ENCODE data around the gene ATP2C2.
"Not testable (repeated sequence)": the region's sequence is repeated elsewhere in the genome, so short reads cannot be mapped to it uniquely, and the experiment has no call there.

Gene ATP2C2

DNA sequence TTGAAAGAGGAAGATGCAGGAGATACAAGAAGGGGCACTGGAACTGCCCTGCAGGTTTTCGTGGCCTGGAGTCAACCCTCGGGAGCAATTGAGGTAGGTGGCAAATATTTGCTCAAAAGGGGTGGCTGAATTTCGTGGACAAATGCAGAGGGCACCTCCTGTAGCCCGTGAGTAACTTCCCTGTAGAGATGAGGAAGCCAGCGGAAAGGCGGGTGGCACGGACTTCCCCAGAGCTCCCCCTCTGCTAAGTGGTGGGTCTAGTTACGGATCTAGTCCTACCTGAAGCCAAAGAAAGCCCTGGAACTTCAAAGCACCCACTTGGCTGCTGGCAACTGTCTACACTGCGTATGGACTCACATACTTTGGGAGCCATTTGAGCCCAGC is 1.0 kb upstream of the ATP2C2 start:
- no peak for DNase-seq (ENCODE audit: low read depth)

DNA sequence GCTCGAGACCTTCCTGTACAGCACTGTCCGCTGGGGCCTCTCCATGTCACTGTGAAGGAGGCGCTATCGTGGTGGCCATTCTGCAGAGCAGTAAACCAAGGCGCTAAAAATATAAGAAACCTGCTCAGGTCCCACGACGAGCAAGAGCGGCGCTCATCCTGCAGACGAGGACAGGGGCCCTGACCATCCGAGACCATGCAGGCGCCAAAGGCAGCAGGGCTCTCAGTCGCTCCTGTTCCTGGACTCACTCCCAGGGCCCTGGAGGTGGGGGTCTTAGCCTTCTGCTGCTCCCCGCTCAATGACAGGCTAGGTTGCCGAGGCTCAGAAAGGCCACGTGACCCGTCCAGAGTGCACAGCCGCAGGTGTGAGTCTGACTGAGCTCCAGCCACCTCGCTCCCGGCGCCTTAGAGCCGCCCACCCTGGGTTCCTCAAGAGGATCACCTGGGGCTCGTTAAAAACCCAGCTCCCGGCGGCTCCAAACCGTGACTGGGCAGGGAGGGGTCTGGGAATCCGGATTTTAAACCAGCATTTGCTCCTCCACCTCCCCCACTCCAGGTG is 509 bp upstream of the ATP2C2 start:
- no peak for DNase-seq (ENCODE audit: low read depth)

DNA sequence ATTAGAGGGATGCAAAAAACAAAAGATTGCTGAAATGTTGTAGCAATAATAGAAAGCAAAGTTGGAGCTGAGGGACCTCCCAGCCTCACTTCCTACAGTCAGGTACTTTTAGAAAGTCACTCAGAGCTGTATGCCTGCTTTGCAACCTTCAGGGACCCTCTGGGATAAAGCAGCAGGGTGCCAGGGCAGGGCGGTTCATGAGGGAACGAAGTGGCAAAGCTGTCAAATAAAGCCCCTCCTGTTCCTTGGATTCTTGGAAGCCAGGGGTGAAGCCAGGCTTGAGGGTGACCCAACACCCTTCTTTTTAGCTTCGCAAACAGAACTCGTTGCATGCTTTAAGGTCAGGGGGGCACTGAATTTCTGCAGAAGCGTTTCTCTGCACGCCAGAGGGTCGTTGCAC is 767 bp downstream of the ATP2C2 start:
- DNase-seq (ENCODE audit: low read depth), result no peak

DNA sequence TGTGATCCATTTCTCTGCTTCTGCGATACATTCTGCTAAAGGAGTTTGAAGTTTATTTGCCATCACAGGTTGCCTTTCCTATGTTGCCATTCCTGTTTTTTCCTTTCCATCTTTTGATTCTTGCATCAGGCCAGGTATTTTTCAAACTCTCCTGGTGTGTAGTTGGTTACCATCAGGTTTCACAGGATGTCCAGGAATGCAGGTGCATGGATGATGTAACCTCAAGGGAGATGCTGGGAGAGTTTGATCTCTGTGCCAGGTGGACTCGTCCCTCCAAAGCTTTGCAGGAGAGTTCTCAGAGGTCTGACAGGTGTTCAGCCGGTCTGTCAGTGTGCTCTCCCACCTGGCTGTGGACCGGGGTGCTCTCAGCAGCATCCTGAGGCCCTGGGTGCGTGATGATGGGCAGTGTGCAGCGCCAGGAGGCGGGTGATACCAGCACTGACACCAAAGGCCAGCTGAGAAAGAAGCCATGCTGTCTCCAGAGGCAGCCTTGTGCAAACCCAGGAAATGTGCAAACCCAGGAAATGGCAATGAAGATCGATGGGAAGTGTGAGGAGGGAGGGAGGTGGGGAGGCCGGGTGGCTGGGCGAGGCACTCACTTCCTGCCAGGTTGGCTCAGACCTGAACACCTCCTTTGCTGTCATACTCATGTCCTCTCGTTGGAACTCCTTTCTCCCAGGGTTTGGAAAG is 1.7 kb downstream of the ATP2C2 start:
- no peak for DNase-seq (ENCODE audit: low read depth)

DNA sequence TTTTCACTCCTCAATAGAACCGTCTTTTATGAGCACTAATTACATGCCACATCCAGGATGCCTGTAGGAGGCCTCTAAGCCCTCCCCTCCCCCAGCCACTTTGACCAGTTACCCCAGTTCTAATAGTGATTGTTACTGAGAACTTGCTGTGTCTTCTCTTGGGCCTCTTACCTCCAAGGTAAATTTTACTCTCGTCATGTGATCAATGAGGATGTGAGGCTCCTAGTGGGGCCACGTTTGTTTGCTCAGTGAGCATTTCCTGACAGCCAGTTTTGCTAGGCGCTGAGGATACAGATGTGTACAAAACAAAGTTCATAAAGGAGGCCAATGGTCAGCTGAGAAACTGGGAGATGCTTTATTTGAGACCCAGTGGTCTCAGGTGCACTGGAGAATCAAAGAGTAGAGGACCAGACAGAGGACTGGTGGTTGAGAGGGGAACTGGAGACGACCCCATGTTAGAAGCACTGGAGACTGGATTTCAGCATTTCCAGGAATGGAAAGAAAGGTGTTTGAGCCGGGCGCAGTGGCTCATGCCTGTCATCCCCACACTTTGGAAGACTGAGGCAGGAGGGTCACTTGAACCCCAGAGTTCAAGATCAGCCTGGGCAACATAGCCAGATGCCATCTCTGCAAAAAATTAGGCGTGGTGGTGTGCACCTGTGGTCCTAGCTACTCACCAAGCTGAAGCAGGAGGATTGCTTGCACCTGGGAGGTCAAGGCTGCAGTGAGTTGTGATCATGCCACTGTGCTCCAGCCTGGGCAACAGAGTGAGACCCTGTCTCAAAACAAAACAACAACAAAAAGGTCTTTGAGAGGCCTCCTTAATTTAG is 2.6 kb downstream of the ATP2C2 start:
- DNase-seq (ENCODE audit: low read depth), result no peak

DNA sequence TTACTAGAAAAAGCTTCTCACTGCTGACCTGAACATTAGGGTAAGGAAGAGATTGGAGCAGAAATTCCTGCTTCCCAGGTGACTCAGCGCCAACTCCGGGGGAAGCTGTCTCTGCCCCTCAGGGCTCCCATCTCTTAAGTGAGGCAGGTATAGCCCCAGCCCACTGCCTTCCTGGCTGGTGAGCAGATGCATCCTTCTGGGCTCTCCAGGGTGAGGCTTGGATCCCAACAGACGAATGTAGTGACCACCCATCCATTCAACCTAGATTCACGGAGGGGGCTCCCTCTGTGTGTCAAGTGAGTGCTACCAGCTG is 3.2 kb downstream of the ATP2C2 start:
- DNase-seq (ENCODE audit: low read depth), result no peak

DNA sequence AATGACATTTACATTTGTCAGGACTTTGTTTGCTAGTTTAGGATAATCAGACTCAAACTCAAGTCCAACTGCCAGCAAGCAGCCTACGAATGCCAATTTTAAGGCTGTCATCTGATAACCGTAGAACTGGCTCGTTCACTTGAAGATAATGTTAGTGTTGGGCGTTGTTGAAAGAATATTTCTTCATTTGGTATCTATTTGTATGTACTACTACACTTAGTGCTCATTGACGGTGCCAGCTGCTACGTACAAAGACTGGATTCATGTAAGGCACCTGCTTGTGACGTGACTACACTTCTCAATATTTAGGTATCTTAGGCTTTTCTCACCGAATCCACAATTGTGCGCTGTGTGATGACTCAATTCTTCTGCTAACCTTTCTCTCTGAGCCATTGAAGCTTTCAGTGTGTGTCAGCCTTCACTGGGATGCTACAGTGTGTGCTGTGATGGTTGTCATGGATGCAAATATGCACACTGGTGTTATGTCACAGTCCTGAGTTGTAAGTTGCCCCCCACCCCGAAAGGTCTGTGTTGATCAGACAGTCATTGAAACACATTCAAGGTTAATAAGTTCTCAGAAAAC is 5.7 kb downstream of the ATP2C2 start:
- no peak for DNase-seq (ENCODE audit: low read depth)

DNA sequence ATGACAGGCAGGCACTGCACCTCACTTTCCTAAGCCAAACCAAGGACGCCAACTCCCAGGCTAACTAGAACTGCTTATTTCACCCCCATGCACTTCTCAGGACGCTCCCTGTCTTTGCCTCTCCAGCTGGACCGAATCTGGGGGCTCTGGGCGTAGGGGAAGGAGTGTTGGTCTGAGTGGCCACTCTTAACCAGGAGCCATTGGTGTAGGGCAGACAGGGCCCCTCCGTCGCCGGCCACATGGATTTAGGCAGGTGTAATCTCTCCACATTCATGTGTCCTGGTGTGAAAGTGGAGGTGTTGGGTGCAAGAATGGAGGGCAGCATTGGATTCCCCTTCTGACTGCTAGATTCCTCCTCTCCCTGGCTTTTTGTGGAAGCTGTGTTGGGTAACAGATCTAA is 9.8 kb downstream of the ATP2C2 start:
- no peak for DNase-seq (ENCODE audit: low read depth)

DNA sequence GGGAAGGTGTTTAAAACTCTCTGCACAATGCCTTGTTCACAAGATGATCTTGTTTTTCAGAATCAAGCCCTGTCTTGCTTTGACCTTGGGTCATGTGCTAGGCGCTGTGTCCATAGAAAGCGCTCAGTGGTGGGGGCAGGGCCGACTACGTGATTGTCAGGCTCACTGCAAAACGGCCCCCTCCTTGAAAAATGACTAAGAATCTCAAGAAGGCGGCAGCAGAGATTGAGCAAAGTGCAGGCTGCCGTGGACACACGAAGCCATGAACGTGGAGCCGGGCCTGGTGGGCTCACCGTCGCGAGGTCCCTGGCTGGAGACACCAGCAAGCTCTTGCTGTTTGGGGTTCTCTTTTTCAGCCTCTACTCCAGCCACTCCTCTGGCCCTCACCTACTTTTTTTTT is 10.2 kb downstream of the ATP2C2 start:
- no peak for DNase-seq (ENCODE audit: low read depth)

DNA sequence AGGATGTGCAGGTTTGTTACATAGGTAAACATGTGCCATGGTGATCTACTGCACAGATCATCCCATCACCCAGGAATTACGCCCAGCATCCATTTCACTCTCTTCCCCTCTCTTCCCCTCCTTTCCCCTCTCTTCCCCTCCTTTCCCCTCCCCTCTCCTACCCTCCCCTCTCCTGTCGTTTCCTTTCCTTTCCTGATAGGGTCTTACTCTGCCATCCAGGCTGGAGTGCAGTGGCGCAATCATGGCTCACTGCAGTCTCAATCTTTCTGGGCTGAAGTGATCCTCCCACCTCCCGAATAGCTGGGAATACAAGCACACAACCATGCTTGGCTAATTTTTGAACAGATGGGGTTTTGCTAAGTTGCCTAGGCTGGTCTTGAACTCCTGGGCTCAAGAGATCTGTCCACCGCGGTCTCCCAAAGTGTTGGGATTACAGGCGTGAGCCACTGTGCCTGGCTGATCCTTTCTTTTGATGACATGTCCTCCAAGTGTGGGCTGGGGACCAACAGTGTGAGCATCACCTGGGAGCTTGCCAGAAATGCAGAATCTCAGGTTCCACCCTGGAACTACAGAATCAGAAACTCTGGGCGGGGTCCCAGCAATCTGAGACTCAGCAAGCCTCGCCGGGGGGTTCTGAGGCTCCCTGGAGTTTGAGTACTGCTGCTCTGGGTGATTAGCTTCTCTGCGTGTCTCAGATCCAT is 10.8 kb downstream of the ATP2C2 start:
- no peak for DNase-seq (ENCODE audit: low read depth)

DNA sequence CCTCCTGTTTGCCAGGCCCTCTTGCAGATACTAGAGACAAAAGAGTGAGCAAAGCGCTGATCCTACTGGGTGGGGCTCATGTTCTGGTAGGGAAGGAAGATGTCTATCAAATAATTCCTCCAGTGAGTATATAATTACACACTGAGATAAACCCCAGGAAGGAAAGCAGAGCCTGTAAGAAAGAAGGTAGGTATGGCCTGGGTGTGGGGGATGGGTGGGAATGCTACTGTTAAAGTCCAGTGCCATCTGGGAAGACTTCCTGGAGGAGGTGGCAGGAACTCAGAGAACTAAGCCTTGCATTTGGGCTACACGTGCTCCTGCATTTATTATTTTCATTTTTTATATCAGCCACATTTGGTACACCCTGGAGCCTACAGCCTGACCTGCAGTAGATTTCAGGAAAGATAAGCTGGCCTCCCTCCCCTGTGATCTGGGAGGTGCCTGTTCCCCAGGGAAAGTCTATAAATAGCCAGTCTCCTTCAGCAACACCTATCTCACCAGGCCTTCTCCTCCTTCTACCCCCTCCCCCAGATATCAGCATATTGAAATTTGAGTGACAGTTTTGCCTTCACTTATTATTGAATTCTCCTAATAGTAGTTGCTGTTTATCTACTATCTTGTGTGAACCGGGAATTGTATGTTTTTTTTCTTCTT is 11.5 kb downstream of the ATP2C2 start:
- no peak for DNase-seq (ENCODE audit: low read depth)

DNA sequence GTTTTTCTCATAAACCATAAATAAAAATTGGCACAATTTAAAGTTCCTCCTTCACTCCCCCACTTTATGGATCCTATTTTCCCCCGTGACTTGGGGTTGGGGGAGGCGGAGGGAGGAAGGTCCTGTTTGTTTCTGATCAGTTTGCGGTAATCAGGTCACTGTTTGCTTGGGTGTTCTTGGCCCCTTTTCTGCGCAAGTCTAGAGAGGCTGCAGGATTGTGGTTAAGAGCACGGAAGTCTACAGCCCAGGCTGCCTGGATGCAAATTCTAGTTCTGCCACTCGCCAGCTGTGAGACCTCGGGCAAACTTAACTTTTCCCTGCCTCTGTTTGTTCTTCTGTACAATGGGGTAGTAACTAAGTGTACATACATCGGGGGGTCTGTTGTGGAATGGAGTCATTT is 12.1 kb downstream of the ATP2C2 start:
- no peak for DNase-seq (ENCODE audit: low read depth)

DNA sequence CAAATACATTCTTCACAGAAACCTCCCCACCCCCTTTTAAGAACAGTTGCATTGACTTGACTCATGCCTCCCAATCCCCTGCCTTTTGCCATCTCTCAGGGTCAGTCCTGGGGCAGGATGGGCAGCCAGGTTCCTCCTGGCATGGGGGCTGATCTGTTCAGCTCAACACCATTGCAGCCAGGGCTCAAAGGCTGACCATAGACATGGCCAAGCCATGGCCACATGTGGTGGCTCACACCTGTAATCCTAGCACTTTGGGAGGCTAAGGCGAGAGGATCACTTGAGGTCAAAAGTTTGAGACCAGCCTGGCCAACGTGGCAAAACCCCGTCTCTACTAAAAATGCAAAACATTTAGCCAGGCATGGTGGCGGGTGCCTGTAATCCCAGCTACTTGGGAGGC is 14.1 kb downstream of the ATP2C2 start:
- no peak for DNase-seq (ENCODE audit: low read depth)

DNA sequence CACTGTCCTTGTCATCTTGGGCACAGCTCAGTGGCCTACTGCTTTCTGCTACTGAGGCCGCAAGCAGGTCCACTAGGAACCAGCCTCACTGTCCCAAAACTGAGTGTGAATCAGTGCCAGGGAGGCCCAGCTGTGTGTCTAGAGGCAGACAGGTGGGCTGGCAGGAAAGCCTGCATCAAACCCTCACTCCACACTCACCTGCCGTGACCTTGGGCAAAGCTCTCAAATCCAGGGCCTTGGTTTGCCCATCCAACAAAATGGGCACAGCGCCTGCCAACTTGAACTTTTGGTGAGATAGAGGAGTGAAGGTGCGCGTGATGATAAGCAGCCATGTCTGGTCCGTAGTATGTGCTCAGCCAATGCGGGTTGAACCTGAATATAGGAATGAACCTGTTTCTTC is 14.8 kb downstream of the ATP2C2 start:
- no peak for DNase-seq (ENCODE audit: low read depth)

DNA sequence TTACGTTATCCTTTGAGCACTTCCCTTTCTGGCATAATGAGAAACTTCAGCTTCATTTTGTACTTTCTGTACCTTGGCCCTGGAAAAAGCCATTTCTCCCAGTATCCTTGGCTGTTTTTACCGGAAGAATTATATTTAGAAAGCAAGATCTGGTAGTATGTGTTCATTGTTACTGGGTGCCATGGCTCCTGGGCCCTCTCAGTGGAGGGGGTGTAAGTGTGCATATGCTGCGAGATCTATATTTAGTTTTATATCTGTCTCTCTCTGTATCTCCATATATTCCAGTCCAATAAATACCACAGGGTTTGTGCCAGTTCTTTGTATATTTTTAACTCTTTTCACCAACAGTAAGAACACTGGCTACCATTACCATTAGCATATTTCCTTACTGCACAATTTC is 17.7 kb downstream of the ATP2C2 start:
- DNase-seq (ENCODE audit: low read depth), result no peak

DNA sequence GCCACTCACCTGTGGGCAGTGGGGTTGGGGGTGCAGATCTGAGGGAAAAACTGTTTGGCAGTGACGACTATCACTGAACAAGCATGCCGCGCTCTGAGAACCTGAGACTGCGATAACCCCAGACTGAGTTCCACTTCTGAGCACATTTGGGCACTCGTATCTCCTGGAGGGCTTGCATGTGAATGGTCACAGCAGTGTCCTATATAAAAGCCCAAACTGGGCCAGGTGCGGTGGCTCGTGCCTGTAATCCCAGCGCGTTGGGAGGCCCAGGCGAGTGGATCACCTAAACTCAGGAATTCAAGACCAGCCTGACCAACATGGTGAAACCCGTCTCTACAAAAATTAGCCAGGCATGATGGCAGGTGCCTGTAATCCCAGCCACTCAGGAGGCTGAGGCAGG is 18.7 kb downstream of the ATP2C2 start:
- no peak for DNase-seq (ENCODE audit: low read depth)

DNA sequence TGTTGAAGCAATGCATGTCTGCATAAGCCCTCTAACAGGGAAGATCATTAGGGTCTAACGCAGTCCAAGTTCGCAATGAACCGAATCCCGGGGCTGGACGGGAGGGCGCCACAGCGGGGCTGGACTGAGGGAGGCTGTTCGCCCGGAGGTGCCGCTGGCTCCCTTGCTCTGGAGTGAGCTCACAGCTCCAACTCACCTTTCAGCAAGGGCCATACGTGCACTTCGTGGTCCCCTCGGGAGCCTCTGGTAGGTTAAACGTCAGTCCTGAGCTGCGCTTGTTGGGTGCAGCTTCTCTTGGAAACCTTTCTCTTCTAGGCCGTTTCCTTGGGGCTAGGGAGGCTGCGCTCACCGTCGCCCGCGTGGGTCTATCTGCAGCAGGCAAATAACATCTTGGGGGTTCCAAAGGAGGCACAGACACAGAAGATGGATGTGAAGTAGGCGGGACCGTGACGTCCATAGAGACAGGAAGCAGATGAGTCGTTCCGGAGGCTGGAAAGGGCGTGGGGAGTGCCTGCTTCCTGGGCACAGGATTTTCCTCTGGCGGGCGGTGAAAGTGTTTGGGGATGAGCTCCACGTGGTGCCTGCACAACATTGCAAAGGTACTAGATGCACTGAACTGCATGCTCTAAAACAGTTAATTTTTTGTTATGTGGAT is 21.9 kb downstream of the ATP2C2 start:
- DNase-seq (ENCODE audit: low read depth), result no peak

DNA sequence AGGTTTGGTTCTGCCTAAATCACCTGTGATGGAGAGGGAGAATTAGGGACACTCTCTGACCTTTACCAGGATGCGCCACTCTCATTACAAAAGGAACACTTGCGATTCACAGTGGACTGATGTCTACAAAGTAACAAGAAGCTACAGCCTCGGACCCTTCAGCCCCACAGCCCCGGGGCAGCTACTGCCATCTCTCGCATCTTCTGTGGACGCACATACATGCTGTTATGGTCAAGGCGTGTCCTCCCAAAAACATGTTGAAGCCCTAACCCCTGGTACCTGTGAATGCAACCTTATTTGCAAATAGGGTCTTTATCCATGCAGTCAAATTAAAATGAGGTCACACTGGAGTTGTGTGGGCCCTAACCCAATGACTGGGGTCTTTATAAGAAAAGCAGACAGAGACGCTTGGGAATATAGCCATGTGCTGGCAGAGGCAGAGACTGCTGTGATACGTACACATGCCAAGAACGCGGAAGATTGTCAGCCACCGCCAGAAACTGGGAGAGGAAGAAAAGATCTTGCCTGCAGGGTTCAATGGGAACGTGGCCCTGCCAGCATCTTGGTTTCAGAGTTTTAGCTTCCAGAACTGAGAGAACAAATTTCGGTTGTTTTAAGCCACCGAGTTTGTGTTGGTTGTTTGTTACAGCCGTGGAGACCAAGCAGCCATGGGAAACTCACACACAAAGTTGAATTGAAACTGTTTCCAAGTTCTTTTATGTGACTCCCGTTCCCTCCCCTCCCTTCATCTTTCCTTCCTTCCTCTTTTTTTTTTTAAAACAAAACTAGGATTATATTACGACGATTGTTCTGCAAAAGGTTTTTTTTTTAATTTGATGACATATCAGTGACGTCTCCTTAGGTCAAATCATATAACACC is 23.1 kb downstream of the ATP2C2 start:
- no peak for DNase-seq (ENCODE audit: low read depth)

DNA sequence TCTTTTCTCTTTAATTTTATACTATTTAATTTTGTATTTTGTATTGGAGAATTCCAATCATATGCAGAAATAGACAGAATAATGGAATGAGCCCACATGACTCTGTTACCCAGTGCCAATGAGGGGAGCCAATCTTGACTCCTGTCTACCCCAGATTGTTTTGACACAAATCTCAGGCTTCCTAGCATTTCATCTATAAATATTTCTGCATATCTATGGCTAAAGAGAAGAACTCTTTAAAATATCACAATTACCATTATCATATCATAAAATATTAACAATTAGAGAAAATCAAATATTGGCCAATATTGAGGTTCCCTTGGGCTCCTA is 23.7 kb downstream of the ATP2C2 start:
- no peak for DNase-seq (ENCODE audit: low read depth)

DNA sequence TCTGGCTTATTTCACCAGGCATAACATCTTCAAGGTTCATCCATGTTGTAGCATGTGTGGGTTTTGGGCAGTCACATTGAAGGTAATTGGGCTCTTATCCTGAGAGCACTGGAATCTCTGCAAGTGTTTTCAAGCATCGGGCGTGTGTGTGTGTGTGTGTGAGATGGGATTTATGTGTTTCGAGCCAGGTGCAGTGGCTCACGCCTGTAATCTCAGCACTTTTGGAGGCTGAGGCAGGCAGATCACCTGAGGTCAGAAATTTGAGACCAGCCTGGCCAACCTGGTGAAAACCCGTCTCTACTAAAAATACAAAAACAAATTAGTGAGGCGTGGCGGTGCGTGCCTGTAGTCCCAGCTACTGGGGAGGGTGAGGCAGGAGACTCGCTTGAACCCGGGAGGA is 27.7 kb downstream of the ATP2C2 start:
- DNase-seq (ENCODE audit: low read depth), result not testable (repeated sequence)

DNA sequence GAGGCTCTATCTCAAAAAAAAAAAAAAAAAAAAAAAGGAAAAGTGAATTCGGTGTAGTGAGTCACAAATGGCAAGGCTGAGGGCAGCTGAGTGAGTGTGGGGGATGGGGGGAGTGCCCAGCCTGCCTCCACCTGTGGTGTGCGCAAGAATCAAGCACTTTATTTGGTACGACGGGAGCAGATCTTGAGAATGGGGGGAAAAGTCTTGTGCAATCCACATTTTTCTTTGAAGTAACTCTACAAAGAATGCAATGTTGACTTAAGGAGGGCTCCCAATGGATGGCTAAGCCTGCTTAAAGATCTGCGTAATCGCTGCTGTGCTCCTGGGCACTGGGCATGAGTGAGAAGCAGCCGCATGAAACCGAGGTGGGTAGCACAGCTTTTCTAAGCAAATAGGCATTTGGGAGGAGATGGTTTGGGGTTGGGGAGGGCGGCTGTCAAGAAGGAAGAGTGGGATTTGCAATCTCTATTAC is 28.2 kb downstream of the ATP2C2 start:
- no peak for DNase-seq (ENCODE audit: low read depth)

Data from stimulated activated CD8-positive, alpha-beta memory T cell treated with anti-CD3 and anti-CD28 coated beads, Interleukin-15, amount 100 ng/mL, for 24 hours (primary cell).